ES-I3 (cell line): ENCODE data around the gene EXOSC2.

ENCODE experiments used
- H3K36me3 ChIP-seq: 2 replicates; pipeline ENCODE4 v1.6.1; 2013; ENCODE audit warnings: mild to moderate bottlenecking, low read length, control low read depth, moderate library complexity; ENCODE audit not compliant: insufficient read depth
- H3K4me1 ChIP-seq: 2 replicates; pipeline ENCODE4 v1.6.1; 2013; ENCODE audit warnings: mild to moderate bottlenecking, control low read depth, low read length; ENCODE audit not compliant: insufficient read depth
- H3K9ac ChIP-seq: 2 replicates; pipeline ENCODE4 v1.6.1; 2013; ENCODE audit warnings: low read depth, mild to moderate bottlenecking, low read length, moderate library complexity
- H3K9me3 ChIP-seq: 2 replicates; pipeline ENCODE4 v1.6.1; 2013; ENCODE audit warnings: mild to moderate bottlenecking, low read length, moderate library complexity; ENCODE audit not compliant: control insufficient read depth, insufficient read depth

EXOSC2 gene

DNA sequence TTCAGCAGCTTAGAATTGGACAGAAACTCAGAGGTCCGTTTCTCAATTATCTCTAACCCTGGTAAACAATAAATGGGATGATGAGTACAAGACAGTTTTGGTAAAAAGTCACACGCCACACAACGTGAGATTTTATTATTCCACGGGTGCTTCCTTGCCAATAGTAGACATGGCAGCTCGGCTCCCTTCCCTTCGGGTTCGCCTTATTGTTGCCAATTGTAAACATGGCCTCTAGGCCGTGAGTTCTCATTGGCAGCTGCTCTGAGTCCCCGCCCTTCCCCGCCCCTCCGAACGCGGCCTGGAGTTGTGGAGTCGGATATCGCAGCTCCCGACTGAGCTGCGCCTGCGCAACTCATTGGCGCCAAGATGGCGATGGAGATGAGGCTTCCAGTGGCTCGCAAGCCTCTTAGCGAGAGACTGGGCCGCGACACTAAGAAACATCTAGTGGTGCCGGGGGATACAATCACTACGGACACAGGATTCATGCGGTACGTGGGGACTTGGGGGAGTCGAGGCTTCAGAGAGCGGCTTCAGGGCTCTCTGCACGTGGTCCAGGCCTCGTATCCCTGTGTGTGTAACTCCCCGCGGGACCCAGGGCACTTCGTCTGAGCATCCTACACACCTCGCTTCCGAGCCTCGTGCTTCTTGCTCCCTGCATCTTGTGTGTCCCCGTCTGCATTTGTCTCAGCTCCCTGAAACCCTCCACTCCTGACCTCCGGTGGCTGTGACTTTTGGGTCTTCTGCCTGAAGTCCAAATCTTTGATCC, at the start of gene EXOSC2:
Gene EXOSC2, plus strand, starts transcription at position 355 of the 766 bp plus-strand sequence. Its CDS starts 12 bp downstream, at position 367.
- H3K36me3 ChIP-seq = peaks cover 12% of the 10 kb centered on the region
- H3K9ac ChIP-seq = peak within 1 kb of the TSS; percentile 74
- H3K9me3 ChIP-seq = no peaks in the 10 kb centered on the region
- 0 out of 2 replicates have a peak, but pooled peaks cover 4% of the 10 kb centered on the region for H3K4me1 ChIP-seq

DNA sequence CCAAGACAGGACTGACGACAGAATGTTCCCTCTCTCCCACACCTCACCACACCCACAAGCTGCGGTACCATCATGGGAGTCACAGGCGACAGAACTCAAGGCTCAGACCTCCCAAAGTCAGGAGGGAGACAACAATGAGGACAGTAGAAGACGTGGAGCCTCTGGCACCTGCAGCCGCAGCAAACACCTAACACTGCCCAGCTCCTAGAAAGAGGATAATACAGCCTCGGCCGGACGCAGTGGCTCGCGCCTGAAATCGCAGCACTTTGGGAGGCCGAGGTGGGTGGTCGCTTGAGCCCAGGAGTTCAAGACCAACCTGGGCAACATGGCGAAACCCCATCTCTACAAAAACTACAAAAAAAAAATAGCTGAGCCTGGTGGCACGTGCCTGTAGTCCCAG, 42.4 kb upstream of the EXOSC2 start:
- Histone ChIP-seq H3K9ac (no peak overlapping the region), H3K36me3 (no peaks in the 10 kb centered on the region), H3K9me3 (no peaks in the 10 kb centered on the region)

DNA sequence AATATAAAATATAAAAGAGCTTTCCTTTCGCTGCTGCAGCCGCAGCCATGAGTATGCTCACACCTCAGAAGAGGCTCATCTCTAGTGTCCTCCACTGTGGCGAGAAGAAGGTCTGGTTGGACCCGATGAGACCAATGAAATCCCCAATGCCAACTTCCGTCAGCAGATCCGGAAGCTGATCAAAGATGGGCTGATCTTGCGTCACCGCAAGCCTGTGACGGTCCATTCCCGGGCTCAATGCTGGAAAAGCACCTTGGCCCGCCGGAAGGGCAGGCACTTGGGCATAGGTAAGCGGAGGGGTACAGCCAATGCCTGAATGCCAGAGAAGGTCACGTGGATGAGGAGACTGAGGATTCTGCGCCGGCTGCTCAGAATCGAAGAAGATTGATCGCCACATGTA, 41.8 kb upstream of the EXOSC2 start:
- no peaks in the 10 kb centered on the region for H3K36me3 ChIP-seq
- H3K4me1 ChIP-seq = no peaks in the 10 kb centered on the region
- no peak overlapping the region for H3K9ac ChIP-seq
- H3K9me3 ChIP-seq = no peaks in the 10 kb centered on the region

More for the DNA sequence above, 42.4 kb upstream of the EXOSC2 start:
- H3K4me1 ChIP-seq = no peaks in the 10 kb centered on the region

- no peak overlapping the region for H3K9ac ChIP-seq
- peaks cover 8% of the 10 kb centered on the region; the same call in 1 of the 2 replicates for H3K9me3 ChIP-seq
- H3K36me3 ChIP-seq = no peaks in the 10 kb centered on the region; the same call in 1 of the 2 replicates
- no peaks in the 10 kb centered on the region for H3K4me1 ChIP-seq
Measured at GRCh38 chr9:130654879-130655278, 38.7 kb upstream of the EXOSC2 start.

GRCh38 chr9:130658893-130659698, 34.5 kb upstream of the EXOSC2 start:
- H3K4me1 ChIP-seq = no peaks in the 10 kb centered on the region; the same call in 1 of the 2 replicates
- peak overlapping the region; percentile 17; the same call in 1 of the 2 replicates for H3K9ac ChIP-seq
- no peaks in the 10 kb centered on the region; the same call in 1 of the 2 replicates for H3K36me3 ChIP-seq
- H3K9me3 ChIP-seq = peaks cover 8% of the 10 kb centered on the region; the same call in 1 of the 2 replicates

GRCh38 chr9:130659699-130660248, 33.8 kb upstream of the EXOSC2 start:
- Histone ChIP-seq H3K9ac (peak overlapping the region; percentile 49; the same call in 1 of the 2 replicates), H3K9me3 (peaks cover 8% of the 10 kb centered on the region; the same call in 1 of the 2 replicates), H3K4me1 (no peaks in the 10 kb centered on the region; the same call in 1 of the 2 replicates), H3K36me3 (no peaks in the 10 kb centered on the region; the same call in 1 of the 2 replicates)

DNA sequence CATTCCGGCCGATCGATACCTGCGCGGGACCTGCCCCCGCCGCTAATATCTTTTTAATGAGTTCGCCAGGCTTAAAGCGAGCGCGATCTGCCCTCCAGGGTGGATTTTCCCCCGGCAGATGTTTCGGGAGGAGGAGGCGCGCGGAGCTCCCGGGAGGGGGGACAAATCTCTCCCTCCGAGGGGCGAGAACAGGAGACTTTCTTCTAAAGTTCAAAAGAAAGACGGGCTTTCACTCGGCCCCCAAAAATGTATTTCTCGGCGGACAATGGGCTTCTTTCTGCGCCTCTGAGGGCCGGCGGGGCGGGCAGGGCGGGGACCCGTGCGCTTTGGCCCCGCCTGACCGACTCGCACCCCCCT, 33.3 kb upstream of the EXOSC2 start:
- H3K36me3 ChIP-seq = no peaks in the 10 kb centered on the region; the same call in 1 of the 2 replicates
- peak overlapping the region; percentile 49; the same call in 1 of the 2 replicates for H3K9ac ChIP-seq
- peaks cover 8% of the 10 kb centered on the region; the same call in 1 of the 2 replicates for H3K9me3 ChIP-seq
- no peaks in the 10 kb centered on the region; the same call in 1 of the 2 replicates for H3K4me1 ChIP-seq

DNA sequence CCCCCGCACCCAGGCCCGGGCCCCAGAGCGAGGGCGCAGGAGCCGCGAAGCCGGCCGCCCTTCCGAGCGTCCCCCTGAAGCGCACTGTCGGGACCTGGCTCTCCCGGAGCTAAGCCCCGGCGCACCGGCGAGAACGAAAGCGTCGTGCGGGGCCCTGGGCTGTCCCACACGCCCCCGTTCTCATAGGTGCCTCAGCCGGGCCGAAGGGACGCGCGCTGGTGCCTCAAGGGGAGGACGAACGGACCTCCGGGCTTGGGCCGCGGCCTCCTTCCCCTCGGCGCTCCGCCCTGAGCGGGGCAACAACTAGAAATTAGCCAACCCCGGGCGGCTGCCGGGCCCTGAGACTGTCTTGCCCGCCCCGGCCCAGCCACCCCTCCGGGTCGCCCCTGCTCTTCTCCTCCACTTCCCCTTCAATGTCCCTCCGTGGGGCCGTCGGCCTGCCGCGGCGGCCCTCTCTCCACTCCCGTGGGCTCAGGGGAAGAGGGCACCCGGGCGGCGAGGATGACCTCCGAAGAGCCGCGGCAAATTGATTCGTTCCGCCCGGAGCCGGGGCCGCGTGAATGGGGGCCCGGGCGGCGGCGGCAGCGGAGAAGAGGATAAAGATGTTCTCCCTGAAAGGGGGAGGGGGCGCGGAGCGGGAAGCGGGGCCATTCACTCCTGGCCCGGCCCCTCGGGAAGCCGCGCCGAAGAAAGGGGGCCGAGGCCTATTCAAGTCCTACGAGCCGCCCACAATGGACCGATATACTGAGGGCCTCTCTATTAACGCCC, 32.7 kb upstream of the EXOSC2 start:
- Histone ChIP-seq H3K9me3 (peaks cover 8% of the 10 kb centered on the region; the same call in 1 of the 2 replicates), H3K4me1 (no peaks in the 10 kb centered on the region; the same call in 1 of the 2 replicates), H3K9ac (peak overlapping the region; percentile 42), H3K36me3 (no peaks in the 10 kb centered on the region; the same call in 1 of the 2 replicates)

DNA sequence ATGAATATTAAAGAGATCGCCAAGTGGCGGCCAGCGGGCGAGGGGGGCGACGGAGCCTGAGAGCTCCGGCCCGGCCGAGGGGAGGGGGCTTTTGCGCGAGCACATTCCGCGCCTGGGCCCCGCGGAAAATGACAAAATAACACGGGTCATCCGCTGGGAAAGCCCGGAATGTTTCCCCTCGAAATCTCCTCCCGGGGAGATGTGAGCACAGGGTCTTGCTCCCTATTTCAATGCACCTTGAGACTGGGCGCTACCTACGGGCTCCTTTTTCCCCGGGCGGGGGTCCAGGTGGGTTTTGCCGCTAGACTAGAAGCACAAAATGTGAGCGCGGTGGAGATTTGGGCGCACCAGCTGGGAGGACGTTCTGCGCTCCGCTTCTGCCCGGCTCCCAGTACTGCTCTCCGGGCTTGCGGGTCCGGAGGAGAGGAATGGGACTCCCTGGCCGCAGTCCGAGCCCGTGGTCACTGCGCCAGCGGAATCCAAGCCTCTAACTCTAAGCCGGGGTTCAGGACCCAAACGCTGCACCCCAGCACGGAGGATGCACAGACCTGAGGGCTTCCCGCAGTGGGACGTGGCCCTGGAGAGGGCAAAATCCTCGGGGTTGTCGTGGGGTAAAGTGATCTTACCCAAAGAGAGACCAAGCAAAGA, 32.0 kb upstream of the EXOSC2 start:
- Histone ChIP-seq H3K36me3 (no peaks in the 10 kb centered on the region; the same call in 1 of the 2 replicates), H3K4me1 (no peaks in the 10 kb centered on the region; the same call in 1 of the 2 replicates), H3K9ac (peak overlapping the region; percentile 42; the same call in 1 of the 2 replicates), H3K9me3 (peaks cover 8% of the 10 kb centered on the region; the same call in 1 of the 2 replicates)

- Histone ChIP-seq H3K9me3 (peaks cover 8% of the 10 kb centered on the region; the same call in 1 of the 2 replicates), H3K36me3 (no peaks in the 10 kb centered on the region; the same call in 1 of the 2 replicates), H3K9ac (no peak overlapping the region), H3K4me1 (no peaks in the 10 kb centered on the region; the same call in 1 of the 2 replicates)
Measured at GRCh38 chr9:130662099-130662969, 31.2 kb upstream of the EXOSC2 start.

DNA sequence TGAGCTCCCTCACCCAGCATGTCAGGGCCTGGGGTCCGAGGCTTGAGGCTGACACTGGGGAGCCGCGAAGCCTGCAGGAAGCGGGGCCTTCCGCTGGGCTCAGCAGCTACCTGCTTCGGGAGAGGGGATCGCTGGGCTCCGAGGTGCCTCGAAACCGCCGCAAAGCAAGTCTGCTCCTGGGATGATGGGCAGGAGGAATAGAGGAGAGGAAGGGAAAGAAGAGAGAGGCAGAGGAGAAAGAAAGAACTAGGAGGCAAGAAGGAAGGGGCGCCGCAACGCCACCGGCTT, 30.7 kb upstream of the EXOSC2 start:
- Histone ChIP-seq H3K4me1 (no peaks in the 10 kb centered on the region; the same call in 1 of the 2 replicates), H3K9ac (no peak overlapping the region), H3K9me3 (peaks cover 8% of the 10 kb centered on the region; the same call in 1 of the 2 replicates), H3K36me3 (no peaks in the 10 kb centered on the region; the same call in 1 of the 2 replicates)

DNA sequence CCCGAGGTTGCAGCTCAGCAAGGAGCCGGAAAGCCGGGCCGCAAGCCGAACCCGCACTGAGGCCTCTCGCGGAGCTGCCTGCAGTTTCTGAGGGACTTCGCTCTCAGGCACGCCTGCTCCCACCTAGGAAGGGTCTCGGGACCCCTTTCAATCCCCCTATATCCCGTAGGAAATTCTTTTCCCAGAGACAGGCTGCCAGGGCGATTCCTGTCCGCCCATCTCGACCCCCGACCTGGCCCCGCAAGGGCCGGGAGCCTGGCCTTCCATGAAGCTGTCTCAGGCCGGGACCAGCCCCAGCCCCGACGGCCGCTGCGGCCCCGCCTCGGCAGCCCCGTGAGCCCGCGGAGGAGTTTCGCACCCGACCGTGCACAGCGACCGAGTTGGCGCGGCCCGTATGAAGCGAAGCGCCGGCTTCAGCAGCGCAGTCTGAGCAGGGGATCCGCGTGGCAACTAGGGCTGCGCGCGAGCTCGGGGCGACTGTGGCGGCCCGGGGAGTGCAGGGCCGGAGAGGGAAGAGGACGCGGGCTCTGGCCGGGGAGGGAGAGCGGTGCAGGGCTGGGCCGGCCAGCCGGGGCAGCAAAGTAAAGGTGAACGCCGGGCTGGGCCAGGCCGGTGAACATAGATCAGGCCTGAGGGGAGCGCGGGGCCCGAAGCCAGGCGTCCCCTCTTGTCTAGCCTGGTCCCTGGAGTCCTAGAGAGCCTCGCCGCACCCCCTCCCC, 30.2 kb upstream of the EXOSC2 start:
- Histone ChIP-seq H3K9me3 (peaks cover 4% of the 10 kb centered on the region; the same call in 1 of the 2 replicates), H3K4me1 (no peaks in the 10 kb centered on the region; the same call in 1 of the 2 replicates)

More for the DNA sequence above, 30.2 kb upstream of the EXOSC2 start:
- Histone ChIP-seq H3K36me3 (no peaks in the 10 kb centered on the region), H3K9ac (peak overlapping the region; percentile 41; the same call in 1 of the 2 replicates)
